Measurements from ENCODE around the gene SEMA4C.

DNA sequence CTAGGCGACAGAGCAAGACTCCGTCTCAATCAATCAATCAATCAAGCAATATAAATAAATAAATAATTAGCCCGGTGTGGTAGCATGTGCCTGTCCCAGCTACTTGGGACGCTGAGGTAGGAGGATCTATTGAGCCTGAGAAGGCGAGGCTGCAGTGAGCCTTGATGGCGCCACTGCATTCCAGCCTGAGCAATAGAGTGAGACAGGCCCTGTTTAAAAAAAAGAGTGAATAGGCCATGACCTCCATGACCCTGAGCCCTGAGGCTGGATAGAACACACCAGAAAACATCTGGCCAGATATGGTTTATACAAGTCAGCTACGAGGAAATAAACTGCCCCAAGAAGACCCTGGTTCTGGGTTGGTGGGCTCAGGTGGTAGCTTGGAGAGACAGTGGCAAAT, 20.4 kb upstream of the SEMA4C start:
- TF ChIP-seq CTCF (IDR thresholded peaks at IDR 0.05; ENCODE audit: poor library complexity, severe bottlenecking) (no peak), RAD21 (conservative IDR thresholded peaks at IDR 0.05) (no peak)

All from neural cell (in vitro differentiated cells).